EL (cell line): ENCODE results near the gene TOB1.
"Not testable (repeated sequence)": the region's sequence is repeated elsewhere in the genome, so short reads cannot be mapped to it uniquely, and the experiment has no call there.

Experiments used
- DNase-seq: peaks from one replicate; pipeline ENCODE4 v3.0.0-alpha.2; 2016

The TOB1 gene

GRCh38 chr17:50867363-50868139 is 1.4 kb upstream of the TOB1 start:
- DNase-seq = peak; percentile 97

GRCh38 chr17:50866950-50867362 is 802 bp upstream of the TOB1 start:
- no peak for DNase-seq

DNA sequence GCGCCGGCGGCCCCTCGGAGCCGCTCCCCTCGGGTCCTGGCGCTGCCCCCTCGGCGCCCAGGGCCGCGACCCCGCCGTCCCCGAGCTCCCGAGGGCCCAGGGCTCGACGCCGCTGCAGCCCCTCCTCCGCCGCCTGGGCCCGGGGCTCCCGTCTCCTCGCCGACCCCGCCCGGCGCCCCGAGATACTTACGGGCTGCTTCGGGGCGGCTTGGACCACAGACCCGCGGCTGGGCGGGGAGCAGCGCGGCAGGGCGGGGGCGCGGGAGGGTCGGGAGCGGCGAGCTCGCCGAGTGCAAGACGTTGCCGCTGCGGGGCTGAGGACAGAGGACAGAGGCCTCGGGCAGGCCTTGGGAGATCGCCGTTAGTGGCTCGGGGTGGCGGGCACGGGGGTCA is 290 bp downstream of the TOB1 start:
- DNase-seq = no peak

- DNase-seq = peak; percentile 55
These were observed 890 bp downstream of the TOB1 start for GRCh38 chr17:50865060-50865867.

- DNase-seq = no peak
These were observed 1.5 kb downstream of the TOB1 start for GRCh38 chr17:50864747-50865059.

DNA sequence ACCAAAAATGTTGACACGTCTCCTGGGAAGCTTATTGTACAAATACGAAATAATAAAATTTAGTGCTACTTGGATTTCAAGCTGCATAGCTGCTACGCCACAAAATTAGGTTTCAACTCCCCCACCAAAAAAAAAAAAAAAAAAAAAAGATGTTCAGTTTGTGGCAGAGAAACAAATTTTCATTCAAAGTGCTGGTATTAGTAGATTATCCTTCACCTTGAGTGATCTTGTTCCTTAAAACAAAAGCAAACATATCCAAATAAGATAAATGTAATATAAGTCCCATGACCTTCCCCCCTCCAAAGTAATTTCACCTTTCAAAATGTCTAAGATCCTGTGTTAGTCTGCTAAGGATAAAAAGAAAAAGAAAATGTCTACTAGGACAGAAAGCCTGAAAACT is 2.2 kb downstream of the TOB1 start:
- DNase-seq = no peak

DNA sequence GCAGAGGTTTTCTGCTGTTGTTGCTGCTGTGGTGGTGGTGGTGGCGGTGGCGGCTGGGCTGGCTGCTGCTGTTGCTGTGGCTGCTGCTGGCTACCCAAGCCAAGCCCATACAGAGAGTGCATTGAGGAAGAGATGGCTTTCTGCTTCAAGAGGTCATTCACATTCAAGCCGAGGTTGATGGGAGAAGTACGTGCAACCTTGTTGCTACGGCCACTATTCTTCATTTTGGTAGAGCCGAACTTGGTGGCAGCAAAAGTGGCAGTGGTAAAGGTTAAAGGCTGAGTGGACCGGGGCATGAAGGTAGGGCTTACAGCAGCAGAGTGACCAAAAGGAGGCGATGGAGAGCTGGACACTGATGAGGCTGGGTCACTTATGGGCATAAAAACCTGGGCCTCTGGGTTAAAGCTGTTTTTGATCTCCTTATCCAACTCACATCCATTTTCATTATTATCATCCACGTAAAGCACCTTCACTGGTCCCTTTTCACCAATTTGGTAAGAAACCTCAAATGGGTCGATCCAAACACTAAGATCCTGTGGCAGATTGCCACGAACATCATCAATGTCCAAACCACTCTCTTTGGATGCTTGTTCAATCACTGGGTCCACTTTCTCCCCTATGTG is 2.8 kb downstream of the TOB1 start:
- peak; percentile 33 for DNase-seq

- DNase-seq = no peak
These were observed 4.2 kb downstream of the TOB1 start for GRCh38 chr17:50861822-50862528.

DNA sequence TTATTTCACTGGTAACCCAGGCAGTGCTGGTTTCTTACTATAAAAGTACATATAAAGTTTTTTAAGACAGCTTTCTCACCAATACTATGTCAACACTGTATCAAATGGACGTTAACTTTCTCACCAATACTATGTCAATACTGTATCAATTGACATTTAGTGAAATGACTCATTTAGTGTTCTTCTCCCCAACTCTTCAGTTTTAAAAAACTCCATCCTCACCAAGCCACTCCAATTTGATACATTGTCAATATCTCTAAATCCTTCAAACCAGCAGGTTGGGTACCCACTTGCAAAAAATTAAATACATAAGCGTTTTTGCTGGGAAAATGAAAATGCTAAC is 4.8 kb downstream of the TOB1 start:
- DNase-seq = no peak

DNA sequence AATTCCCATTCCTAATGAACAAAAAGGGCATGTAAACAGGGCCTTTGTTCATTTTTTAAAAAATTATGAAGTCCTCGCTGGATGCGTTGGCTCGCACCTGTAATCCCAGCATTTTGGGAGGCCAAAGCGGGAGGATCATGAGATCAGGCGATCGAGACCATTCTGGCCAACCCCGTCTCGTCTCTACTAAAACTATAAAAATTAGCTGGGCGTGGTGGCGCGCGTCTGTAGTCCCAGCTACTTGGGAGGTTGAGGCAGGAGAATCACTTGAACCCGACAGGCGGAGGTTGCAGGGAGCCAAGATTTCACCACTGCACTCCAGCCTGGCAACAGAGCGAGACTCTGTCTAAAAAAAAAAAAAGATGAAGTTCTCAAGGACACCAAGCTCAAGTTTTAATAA is 6.4 kb downstream of the TOB1 start:
- DNase-seq = not testable (repeated sequence)

DNA sequence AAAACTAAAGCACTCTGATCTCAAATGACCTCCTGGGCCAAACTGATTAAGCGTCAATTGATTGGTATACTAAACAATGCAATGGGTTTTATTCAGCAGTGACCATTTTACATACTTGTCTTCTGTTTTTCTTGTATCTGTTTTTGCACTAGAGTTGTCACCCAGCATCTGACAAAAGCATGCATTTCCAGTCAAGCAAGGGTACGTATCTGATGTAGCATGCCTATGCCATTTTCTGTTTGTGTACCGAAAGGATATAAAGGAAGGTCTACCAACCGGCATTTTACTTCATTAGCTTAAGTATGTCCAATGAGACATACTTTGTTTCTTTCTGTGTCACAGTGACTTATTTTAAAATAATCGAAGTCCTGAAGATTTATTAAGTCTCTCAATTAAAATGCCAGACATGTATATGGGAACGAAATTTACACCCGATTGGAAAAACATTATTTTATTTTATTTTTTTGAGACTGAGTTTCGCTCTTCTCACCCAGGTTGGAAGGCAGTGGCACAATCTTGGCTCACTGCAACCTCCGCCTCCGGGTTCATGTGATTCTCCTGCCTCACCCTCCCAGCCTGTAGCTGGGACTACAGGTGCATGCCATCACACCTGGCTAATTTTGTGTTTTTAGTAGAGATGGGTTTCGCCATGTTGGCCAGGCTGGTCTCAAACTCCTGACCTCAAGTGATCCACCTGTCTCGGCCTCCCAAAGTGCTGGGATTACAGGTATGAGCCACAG is 7.5 kb downstream of the TOB1 start:
- DNase-seq = no peak

DNA sequence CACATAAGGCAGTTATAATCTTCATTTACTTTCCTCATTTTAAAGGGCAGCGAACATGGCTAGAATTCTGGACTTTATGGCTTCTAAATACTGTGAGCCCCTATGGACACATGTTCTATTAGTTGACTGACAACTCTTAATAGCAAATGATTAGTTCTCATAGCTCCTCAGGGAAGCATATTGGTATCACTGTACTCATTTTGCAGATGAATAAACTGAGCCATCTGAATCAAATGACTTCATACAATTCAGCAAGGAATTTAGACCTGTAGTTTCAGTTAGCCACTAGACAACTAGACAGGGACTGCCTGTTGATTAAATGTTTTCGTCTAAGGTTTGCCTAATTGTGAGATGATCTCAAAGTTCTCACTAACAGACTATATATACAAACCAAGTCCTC is 9.7 kb downstream of the TOB1 start:
- DNase-seq = no peak

DNA sequence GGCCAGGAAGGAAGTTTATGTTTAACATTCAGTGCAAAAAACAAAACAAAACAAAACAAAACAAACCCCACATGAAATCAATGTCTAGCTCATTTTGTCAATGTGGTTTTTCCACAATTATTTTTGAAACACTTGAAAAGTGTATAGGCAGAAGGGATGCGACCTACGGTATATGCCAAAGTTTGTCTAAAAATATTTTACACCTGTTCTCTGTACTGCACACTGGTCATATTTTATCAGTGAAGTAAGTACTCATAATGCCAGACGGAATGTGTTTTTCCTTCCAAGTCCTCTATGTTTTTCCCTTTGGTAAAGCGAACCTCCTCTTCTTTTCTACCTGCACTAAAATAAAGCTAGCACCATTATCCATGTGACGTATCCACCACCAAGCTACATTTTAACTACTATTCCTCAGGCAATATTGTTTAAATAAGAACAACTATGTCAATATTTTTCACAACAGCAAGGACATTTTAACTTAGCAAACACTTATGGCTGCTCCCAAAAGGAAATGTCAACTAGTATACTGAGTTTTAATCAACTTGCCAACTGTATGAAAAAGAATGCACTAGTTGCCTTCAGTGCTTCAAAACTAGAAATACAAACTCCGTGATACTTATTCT is 10.3 kb downstream of the TOB1 start:
- DNase-seq = no peak

DNA sequence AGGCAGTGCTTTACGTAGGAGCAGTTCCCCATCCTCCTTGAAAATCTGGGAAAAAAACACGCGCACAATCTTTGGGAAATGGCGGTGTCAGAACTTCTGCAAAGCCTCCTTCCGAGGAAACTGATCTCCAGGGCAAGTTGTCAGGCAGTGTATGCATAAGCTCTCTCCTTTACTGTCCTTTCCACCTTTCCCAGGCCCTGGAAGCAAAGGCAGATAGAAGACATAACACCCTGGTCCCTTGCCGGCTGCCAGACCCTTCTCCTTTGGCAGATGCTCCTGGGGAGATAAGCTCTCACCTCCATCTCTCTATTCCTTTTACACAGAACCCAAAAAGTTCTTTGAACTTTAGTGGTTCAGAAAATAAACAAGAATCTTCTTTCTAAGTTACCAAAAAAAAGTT is 12.4 kb downstream of the TOB1 start:
- DNase-seq = no peak

DNA sequence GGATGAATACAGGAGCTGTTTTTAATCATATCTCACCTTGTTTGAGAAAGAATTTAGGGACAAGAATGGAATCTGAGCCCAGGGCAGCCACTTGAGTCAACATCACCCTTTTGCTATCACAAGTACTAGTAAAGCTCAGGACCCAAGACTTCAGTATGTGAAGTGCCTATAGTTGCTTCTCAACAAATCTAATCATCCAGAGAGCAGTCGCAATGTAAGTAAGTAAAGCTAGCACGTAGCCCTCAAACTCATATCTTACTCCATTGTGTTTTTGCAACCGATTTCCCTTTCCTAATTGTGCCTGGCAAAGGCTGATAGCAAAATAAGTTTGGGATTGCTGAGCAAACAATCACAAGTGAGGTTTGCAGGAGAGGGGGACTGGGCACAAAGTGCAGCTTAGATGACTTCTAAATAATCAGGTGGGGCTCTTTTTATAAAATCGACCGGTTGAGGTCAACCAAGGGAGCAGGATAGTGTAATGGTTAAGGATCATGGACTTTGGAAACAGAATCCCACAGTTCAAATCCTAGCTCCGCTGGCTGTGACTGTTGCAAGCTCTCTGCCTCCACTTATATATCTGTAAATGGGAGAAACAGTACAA is 13.0 kb downstream of the TOB1 start:
- DNase-seq = no peak

DNA sequence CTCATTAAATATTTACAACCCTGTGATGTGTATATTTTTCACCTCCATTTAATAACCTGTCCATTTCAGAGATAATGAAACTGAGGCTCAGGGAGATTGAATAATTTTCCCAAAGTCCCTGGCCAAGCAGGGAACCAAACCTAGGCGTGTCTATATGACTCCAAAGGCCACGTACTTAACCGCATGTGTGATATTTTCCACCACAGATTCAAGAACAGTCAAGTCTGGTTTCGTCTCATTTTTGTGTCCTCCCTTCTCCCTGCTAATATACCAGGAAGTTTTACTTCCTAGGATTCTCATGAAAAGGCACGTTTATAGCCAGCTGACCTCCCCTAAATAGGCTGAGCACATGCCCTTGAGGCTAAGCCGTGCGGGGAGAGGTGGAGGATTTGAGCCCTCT is 15.5 kb downstream of the TOB1 start:
- DNase-seq = no peak

GRCh38 chr17:50848711-50849110 is 17.4 kb downstream of the TOB1 start:
- no peak for DNase-seq

DNA sequence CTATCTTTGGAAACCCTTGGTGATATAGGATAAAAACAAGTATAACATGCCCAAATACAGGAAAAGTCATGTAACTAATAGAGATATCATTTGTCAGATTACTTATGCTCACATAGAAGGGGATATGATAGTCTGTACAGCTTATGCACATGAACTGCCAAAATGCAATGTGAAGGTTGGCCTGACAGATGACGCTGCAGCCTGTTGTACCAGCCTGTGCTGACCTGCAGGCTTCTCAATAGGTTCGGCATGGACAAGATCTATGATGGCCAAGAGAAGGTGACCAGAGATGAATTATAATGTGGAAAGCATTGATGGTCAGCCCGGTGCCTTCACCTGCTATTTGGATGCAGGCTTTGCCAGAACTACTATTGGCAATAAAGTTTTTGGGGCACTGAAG is 18.1 kb downstream of the TOB1 start:
- DNase-seq = no peak

DNA sequence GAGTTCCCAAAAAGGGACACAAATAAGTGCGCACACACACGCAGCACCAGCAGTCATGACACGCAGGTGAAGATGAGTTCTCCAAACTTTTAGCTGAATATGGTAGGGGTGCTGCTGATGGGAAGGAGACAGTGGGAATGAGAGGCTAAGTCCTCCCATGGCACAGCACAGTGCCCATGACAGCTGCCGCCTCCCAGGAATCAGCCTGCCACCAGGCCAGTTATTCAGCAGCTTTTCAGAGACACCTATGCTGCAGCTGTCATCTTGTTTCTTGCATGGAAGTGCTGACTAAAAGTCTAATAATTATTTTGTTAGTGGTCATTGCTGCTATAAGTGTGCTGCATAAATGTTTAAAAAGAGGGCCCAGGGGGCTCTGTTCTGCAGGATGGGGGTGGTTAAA is 18.6 kb downstream of the TOB1 start:
- no peak for DNase-seq

DNA sequence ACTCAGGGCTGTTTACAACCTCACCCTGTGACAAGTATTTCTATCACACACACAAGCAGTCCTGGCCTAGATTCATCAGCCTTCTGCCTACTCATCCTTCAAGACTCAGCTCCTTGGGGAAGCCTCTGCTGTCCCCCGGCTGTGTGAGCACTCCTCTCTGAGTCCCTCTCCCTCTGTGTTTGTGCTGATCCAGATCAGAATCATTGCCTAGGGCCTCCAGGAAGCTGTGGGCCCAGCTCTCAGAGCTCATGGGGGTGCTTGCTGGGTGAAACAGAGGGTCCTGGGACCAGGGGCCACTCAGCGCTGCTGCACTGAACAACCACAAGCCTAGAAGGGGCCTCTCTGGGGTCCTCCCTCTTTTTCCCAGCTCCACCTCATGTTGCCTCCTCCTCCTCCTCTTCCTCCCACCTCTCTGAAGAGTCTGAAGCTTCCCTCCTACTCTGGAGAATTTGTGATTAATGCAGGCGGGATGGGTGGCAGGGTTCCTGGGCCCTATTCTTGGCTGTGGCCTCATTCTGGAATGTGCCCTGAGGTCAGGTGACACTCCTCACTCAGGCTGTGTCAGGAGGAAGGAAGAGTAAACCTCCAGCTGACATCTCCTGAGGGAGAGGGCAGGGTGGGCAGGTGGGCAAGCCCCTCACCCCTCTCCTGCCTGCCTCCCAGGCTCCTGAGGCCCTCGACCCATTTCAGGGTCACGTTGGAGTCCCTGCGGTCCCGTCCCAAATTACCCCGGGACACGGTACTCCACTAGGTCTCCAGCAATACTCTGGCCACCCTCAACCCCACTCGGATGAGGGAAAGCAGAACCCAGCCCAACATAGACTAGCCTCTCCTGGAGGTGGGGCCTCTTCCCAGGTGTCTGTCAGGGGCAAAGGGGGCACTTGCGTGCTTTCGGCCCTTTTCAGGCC is 20.7 kb downstream of the TOB1 start:
- DNase-seq = peak; percentile 65
